K562 (cell line): ENCODE measurements around the gene IRGQ. TPM values are rescaled to one million over a fixed set of nuclear protein-coding genes. Genes with fewer than 3 reads are reported as not detected.

Experiments
- BDP1 ChIP-seq: IDR thresholded peaks from 3 replicates; pipeline ENCODE4 v1.6.1; 2011; ENCODE audit not compliant: insufficient read length, insufficient read depth
- CGGBP1 ChIP-seq: fragments of 250-450 bp; sonication (Bioruptor Pico); IDR thresholded peaks from 2 replicates; pipeline ENCODE4 v1.9.0; 2021; ENCODE audit warnings: mild to moderate bottlenecking
- HDAC6 ChIP-seq: IDR thresholded peaks from 2 replicates; pipeline ENCODE4 v1.6.1; 2012; ENCODE audit warnings: low read depth, mild to moderate bottlenecking, control low read depth, inconsistent platforms, low read length, moderate library complexity
- IRF2 ChIP-seq: sonication (generic); formaldehyde crosslinking; IDR thresholded peaks from 2 replicates; pipeline ENCODE4 v1.8.1; 2022; ENCODE audit warnings: mild to moderate bottlenecking, missing genetic modification reagents
- NRF1 ChIP-seq, 2 experiments: fragments of 450-650 bp; IDR thresholded peaks in 1 of 2; conservative IDR thresholded peaks in 1 of 2; 2 replicates each; pipeline ENCODE4 v1.6.1; 2014; ENCODE audit warnings: mild to moderate bottlenecking in 2 of 2
- PHF20 ChIP-seq: fragments of 450-650 bp; IDR thresholded peaks from 2 replicates; pipeline ENCODE4 v1.6.1; 2018; ENCODE audit not compliant: partially characterized antibody
- PHF21A ChIP-seq: fragments of 450-650 bp; IDR thresholded peaks from 2 replicates; pipeline ENCODE4 v1.6.1; 2017; ENCODE audit warnings: low read depth, borderline replicate concordance
- RB1 ChIP-seq: fragments of 450-650 bp; IDR thresholded peaks from 2 replicates; pipeline ENCODE4 v1.6.1; 2017; ENCODE audit warnings: low read depth, mild to moderate bottlenecking
- SMC3 ChIP-seq: conservative IDR thresholded peaks from 2 replicates; pipeline ENCODE4 v1.6.1; 2011; ENCODE audit warnings: low read depth, low read length, improper control_type of control experiment; ENCODE audit not compliant: insufficient read depth
- SP1 ChIP-seq: sonication (generic); formaldehyde crosslinking; IDR thresholded peaks from 2 replicates; pipeline ENCODE4 v1.8.1; 2022; ENCODE audit warnings: mild to moderate bottlenecking, missing genetic modification reagents
- ZBTB1 ChIP-seq: sonication (generic); formaldehyde crosslinking; IDR thresholded peaks from 2 replicates; pipeline ENCODE4 v1.8.1; 2023; ENCODE audit warnings: missing genetic modification reagents, low read depth, mild to moderate bottlenecking, borderline replicate concordance
- polyA plus RNA-seq, 8 experiments: library from polyadenylated mRNA; depleted of rRNA in 4 of 8; stranded (reverse) in 5 of 8; unstranded in 3 of 8; fragments of >200 nt; fragmentation: Nextera tagmentation in 2 of 8; fragmentation: Illumina TruSeq in 1 of 8; extraction: Ambion mirVana in 2 of 8; extraction: Trizol in 1 of 8; gene quantifications; 2 replicates each; pipeline versions ENCODE4 v1.2.1 to v1.2.3, GENCODE V29; 2011 to 2014; ENCODE audit warnings: inconsistent platforms in 1 of 8, missing spikeins in 1 of 8
- total RNA-seq, 7 experiments: library from RNA; depleted of rRNA in 6 of 7; stranded (reverse); fragments of >200 nt in 6 of 7; fragmentation: Illumina TruSeq in 2 of 7; extraction: Trizol in 2 of 7; gene quantifications; 2 replicates each; pipeline versions ENCODE4 v1.2.1 to v1.2.3, GENCODE V29; 2011 to 2021; ENCODE audit warnings: low replicate concordance in 1 of 7
- TF ChIP-seq, protein P1 (sequence below), 2 experiments: fragments of 450-650 bp; IDR thresholded peaks; 2 replicates each; pipeline ENCODE4 v1.6.1; 2016; ENCODE audit warnings: mild to moderate bottlenecking in 2 of 2, borderline replicate concordance in 1 of 2, low read depth in 1 of 2, moderate library complexity in 1 of 2
- TF ChIP-seq, protein P2 (sequence below): fragments of 450-650 bp; IDR thresholded peaks from 2 replicates; pipeline ENCODE4 v1.6.1; 2018; ENCODE audit not compliant: partially characterized antibody
- TF ChIP-seq, protein P3 (sequence below): fragments of 250-450 bp; sonication (Bioruptor Pico); IDR thresholded peaks from 2 replicates; pipeline ENCODE4 v1.8.0; 2022; ENCODE audit warnings: moderate library complexity, mild to moderate bottlenecking, inconsistent platforms

Gene IRGQ
- total and polyA plus RNA-seq, 9 of the 15 experiments (the other 6 are each of a cell fraction or from before 2014, with no cell fraction given), result 3.5 to 19.2 (median 7.9) TPM

GRCh38 chr19:43619262-43620060, 23.5 kb upstream of the IRGQ start, which contains the start of gene ZNF428 (continued):
- TF ChIP-seq, protein P1, sequence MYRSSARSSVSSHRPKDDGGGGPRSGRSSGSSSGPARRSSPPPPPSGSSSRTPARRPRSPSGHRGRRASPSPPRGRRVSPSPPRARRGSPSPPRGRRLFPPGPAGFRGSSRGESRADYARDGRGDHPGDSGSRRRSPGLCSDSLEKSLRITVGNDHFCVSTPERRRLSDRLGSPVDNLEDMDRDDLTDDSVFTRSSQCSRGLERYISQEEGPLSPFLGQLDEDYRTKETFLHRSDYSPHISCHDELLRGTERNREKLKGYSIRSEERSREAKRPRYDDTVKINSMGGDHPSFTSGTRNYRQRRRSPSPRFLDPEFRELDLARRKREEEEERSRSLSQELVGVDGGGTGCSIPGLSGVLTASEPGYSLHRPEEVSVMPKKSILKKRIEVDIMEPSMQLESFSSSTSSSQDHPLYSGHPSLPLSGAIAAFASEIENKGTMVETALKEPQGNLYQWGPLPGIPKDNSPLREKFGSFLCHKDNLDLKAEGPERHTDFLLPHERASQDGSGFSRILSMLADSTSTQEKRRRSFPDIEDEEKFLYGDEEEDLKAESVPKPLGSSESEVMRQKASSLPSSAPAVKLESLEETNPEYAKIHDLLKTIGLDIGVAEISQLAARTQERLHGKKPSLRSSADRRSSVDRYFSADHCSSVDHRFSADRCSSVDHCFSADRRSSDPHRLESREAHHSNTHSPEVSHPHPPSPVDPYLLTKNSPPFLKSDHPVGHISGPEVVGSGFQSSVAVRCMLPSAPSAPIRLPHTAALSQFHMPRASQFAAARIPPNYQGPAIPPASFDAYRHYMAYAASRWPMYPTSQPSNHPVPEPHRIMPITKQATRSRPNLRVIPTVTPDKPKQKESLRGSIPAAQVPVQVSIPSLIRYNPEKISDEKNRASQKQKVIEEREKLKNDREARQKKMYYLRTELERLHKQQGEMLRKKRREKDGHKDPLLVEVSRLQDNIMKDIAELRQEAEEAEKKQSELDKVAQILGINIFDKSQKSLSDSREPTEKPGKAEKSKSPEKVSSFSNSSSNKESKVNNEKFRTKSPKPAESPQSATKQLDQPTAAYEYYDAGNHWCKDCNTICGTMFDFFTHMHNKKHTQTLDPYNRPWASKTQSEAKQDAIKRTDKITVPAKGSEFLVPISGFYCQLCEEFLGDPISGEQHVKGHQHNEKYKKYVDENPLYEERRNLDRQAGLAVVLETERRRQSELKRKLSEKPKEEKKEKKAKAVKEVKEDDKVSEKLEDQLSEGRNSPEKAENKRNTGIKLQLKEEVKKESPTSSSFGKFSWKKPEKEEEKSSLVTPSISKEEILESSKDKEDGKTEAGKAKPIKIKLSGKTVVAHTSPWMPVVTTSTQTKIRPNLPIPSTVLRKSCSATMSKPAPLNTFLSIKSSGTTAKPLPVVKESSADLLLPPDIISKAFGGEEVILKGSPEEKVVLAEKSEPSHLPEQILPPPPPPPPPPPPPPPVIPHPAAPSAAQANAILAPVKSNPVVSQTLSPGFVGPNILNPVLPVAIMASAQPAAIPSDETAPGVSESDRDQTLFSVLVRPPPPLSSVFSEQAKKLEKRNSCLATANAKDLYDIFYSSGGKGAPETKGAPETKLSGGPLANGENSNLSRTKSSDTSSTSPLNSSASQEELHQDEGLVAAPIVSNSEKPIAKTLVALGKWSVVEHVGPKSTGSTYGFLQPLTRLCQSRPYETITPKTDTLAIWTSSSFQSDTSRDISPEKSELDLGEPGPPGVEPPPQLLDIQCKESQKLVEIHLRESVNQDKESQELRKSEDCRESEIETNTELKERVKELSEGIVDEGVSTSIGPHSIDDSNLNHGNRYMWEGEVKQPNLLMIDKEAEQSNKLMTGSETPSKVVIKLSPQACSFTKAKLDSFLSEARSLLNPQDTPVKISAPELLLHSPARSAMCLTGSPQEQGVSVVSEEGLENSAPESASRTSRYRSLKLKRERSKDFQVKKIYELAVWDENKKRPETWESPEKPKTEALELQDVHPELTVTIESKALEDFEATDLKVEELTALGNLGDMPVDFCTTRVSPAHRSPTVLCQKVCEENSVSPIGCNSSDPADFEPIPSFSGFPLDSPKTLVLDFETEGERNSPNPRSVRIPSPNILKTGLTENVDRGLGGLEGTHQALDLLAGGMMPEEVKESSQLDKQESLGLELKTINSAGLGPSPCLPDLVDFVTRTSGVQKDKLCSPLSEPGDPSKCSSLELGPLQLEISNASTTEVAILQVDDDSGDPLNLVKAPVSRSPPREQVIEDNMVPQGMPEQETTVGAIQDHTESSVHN (IDR thresholded peaks at IDR 0.05; ENCODE audit: borderline replicate concordance in 1 of 2, low read depth in 1 of 2), result no peak
- TF ChIP-seq, protein P2, sequence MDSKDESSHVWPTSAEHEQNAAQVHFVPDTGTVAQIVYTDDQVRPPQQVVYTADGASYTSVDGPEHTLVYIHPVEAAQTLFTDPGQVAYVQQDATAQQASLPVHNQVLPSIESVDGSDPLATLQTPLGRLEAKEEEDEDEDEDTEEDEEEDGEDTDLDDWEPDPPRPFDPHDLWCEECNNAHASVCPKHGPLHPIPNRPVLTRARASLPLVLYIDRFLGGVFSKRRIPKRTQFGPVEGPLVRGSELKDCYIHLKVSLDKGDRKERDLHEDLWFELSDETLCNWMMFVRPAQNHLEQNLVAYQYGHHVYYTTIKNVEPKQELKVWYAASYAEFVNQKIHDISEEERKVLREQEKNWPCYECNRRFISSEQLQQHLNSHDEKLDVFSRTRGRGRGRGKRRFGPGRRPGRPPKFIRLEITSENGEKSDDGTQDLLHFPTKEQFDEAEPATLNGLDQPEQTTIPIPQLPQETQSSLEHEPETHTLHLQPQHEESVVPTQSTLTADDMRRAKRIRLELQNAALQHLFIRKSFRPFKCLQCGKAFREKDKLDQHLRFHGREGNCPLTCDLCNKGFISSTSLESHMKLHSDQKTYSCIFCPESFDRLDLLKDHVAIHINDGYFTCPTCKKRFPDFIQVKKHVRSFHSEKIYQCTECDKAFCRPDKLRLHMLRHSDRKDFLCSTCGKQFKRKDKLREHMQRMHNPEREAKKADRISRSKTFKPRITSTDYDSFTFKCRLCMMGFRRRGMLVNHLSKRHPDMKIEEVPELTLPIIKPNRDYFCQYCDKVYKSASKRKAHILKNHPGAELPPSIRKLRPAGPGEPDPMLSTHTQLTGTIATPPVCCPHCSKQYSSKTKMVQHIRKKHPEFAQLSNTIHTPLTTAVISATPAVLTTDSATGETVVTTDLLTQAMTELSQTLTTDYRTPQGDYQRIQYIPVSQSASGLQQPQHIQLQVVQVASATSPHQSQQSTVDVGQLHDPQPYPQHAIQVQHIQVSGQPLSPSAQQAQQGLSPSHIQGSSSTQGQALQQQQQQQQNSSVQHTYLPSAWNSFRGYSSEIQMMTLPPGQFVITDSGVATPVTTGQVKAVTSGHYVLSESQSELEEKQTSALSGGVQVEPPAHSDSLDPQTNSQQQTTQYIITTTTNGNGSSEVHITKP, result peak; percentile 97
- TF ChIP-seq SP1 (CRISPR knock-in tag) (peak; percentile 68), ZBTB1 (CRISPR knock-in tag) (peak; percentile 42; the same call in 1 of the 2 replicates), CGGBP1 (CRISPR knock-in tag) (peak; percentile 49; the same call in 1 of the 2 replicates), SMC3 (no peak), BDP1 (no peak), RB1 (peak; percentile 63), NRF1 (conservative IDR thresholded peaks at IDR 0.05 in 1 of 2, IDR thresholded peaks at IDR 0.05 in 1 of 2) (peak; percentile 97), PHF21A (peak; percentile 83), IRF2 (CRISPR knock-in tag) (no peak), HDAC6 (no peak), PHF20 (peak; percentile 34)
- TF ChIP-seq, protein P3, sequence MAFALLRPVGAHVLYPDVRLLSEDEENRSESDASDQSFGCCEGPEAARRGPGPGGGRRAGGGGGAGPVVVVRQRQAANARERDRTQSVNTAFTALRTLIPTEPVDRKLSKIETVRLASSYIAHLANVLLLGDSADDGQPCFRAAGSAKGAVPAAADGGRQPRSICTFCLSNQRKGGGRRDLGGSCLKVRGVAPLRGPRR (CRISPR knock-in tag), result no peak
